ENCODE results near the gene FABP6.

Gene FABP6

DNA sequence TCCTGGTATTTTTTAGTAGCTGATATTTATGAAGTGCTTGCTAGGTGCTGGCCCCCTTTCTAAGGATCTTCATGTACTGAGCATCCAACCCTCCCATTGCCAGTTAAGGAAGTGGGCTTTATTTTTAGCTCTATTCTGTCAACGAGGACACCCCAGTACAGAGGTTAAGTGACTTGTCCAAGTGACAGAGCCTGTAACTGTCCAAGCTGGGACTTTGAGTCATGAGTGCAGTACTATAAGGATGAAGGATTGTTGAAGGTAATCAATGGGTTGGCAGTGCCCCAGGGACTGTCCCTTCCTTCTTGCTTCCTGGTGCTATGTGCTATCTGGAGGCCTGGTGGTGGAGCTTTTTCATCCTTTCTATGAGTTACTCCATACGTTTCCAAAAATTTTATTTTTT, 18.0 kb upstream of the FABP6 start (continued):
- TF ChIP-seq, protein P1, sequence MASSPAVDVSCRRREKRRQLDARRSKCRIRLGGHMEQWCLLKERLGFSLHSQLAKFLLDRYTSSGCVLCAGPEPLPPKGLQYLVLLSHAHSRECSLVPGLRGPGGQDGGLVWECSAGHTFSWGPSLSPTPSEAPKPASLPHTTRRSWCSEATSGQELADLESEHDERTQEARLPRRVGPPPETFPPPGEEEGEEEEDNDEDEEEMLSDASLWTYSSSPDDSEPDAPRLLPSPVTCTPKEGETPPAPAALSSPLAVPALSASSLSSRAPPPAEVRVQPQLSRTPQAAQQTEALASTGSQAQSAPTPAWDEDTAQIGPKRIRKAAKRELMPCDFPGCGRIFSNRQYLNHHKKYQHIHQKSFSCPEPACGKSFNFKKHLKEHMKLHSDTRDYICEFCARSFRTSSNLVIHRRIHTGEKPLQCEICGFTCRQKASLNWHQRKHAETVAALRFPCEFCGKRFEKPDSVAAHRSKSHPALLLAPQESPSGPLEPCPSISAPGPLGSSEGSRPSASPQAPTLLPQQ (tag by site-specific recombination; IDR thresholded peaks at IDR 0.05), result no peak
- TF ChIP-seq ZNF211 (tag by site-specific recombination; IDR thresholded peaks at IDR 0.05; ENCODE audit: low read depth), result no peak

DNA sequence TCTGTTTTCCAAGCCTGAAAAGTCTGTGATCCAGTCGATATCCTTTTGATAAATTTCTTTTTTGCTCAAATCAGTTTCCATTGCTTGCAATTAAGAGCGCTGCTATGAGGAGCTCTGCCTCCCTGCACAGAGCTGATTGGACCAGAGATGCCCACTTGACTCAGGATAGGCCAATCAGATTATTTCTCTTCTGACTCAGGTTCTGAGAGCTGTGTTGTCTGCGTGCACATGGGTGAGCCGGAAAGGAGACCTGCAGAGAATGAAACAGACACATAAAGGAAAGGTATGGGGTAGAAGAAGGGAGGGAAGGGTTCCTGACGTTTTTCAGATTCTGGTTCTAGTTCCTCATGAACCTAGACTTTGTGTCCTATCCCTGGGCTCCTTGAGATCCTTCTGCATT, 15.8 kb upstream of the FABP6 start:
- no peak for TF ChIP-seq ZNF785 (tag by site-specific recombination; IDR thresholded peaks at IDR 0.05)
- TF ChIP-seq SETDB1 (IDR thresholded peaks at IDR 0.05; ENCODE audit: insufficient read length, low read length), result no peak
- TF ChIP-seq ZNF48 (tag by site-specific recombination; IDR thresholded peaks at IDR 0.05), result no peak
- no peak for TF ChIP-seq ZNF133 (tag by site-specific recombination; IDR thresholded peaks at IDR 0.05)
- TF ChIP-seq, protein P2, sequence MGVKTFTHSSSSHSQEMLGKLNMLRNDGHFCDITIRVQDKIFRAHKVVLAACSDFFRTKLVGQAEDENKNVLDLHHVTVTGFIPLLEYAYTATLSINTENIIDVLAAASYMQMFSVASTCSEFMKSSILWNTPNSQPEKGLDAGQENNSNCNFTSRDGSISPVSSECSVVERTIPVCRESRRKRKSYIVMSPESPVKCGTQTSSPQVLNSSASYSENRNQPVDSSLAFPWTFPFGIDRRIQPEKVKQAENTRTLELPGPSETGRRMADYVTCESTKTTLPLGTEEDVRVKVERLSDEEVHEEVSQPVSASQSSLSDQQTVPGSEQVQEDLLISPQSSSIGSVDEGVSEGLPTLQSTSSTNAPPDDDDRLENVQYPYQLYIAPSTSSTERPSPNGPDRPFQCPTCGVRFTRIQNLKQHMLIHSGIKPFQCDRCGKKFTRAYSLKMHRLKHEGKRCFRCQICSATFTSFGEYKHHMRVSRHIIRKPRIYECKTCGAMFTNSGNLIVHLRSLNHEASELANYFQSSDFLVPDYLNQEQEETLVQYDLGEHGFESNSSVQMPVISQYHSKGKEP (tag by site-specific recombination; IDR thresholded peaks at IDR 0.05), result no peak
- no peak for TF ChIP-seq ZNF777 (tag by site-specific recombination; IDR thresholded peaks at IDR 0.05; ENCODE audit: borderline replicate concordance)
- TF ChIP-seq HOXC10 (CRISPR knock-in tag; IDR thresholded peaks at IDR 0.05), result no peak
- no peaks in the 10 kb centered on the region for H3K9me3 ChIP-seq (ENCODE audit: control insufficient read depth, insufficient read depth, low read depth, low read length)
- H3K4me1 ChIP-seq (ENCODE audit: control insufficient read depth, insufficient read depth, low read length), result no peaks in the 10 kb centered on the region
- H3K27ac ChIP-seq (ENCODE audit: extremely low read depth, low read depth, low read length), result no peak overlapping the region
- ChIA-PET POLR2A (no interaction called here), CTCF (no interaction called here)
- no peaks in the 10 kb centered on the region for H3K36me3 ChIP-seq (ENCODE audit: control insufficient read depth in 2 of 2, insufficient read depth in 1 of 2, low read length in 2 of 2)
- H3K4me3 ChIP-seq (ENCODE audit: low read depth, low read length), result no peak overlapping the region

DNA sequence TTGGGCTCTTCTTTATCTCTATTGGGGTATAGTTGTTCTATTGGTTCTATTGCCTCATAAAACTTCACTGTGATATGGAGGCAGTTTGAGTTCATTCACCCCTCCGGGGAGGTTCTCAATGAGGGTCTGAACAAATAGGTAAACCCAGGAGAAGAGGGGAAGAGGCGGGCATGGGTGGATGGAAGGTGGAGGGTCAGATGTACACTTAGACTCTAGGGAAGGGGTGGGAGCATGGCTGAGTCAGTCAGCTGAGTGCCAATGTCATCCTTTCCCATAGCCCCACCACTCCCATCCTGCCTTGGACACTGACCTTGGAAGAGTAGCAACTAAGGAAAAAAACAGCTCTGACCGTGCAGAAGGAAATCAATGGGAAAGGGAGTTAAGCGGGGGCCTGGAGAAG, 9.9 kb upstream of the FABP6 start:
- Histone ChIP-seq H3K4me3 (ENCODE audit: low read depth, low read length) (no peak overlapping the region), H3K9me3 (ENCODE audit: control insufficient read depth, insufficient read depth, low read depth, low read length) (no peaks in the 10 kb centered on the region), H3K4me1 (ENCODE audit: control insufficient read depth, insufficient read depth, low read length) (no peaks in the 10 kb centered on the region), H3K36me3 (ENCODE audit: control insufficient read depth in 2 of 2, insufficient read depth in 1 of 2, low read length in 2 of 2) (no peaks in the 10 kb centered on the region), H3K27ac (ENCODE audit: extremely low read depth, low read depth, low read length) (no peak overlapping the region)
- ChIA-PET CTCF (no interaction called here), POLR2A (no interaction called here)
- no peak for TF ChIP-seq ZNF335 (tag by site-specific recombination; conservative IDR thresholded peaks at IDR 0.05)
- TF ChIP-seq ZNF416 (tag by site-specific recombination; IDR thresholded peaks at IDR 0.05), result no peak
- TF ChIP-seq TRIM28 (IDR thresholded peaks at IDR 0.05; ENCODE audit: borderline replicate concordance, low read length), result no peak
- no peak for TF ChIP-seq ZNF48 (tag by site-specific recombination; IDR thresholded peaks at IDR 0.05)
- TF ChIP-seq, protein P3, sequence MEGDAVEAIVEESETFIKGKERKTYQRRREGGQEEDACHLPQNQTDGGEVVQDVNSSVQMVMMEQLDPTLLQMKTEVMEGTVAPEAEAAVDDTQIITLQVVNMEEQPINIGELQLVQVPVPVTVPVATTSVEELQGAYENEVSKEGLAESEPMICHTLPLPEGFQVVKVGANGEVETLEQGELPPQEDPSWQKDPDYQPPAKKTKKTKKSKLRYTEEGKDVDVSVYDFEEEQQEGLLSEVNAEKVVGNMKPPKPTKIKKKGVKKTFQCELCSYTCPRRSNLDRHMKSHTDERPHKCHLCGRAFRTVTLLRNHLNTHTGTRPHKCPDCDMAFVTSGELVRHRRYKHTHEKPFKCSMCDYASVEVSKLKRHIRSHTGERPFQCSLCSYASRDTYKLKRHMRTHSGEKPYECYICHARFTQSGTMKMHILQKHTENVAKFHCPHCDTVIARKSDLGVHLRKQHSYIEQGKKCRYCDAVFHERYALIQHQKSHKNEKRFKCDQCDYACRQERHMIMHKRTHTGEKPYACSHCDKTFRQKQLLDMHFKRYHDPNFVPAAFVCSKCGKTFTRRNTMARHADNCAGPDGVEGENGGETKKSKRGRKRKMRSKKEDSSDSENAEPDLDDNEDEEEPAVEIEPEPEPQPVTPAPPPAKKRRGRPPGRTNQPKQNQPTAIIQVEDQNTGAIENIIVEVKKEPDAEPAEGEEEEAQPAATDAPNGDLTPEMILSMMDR (tag by site-specific recombination; IDR thresholded peaks at IDR 0.05), result no peak
- TF ChIP-seq, protein P4, sequence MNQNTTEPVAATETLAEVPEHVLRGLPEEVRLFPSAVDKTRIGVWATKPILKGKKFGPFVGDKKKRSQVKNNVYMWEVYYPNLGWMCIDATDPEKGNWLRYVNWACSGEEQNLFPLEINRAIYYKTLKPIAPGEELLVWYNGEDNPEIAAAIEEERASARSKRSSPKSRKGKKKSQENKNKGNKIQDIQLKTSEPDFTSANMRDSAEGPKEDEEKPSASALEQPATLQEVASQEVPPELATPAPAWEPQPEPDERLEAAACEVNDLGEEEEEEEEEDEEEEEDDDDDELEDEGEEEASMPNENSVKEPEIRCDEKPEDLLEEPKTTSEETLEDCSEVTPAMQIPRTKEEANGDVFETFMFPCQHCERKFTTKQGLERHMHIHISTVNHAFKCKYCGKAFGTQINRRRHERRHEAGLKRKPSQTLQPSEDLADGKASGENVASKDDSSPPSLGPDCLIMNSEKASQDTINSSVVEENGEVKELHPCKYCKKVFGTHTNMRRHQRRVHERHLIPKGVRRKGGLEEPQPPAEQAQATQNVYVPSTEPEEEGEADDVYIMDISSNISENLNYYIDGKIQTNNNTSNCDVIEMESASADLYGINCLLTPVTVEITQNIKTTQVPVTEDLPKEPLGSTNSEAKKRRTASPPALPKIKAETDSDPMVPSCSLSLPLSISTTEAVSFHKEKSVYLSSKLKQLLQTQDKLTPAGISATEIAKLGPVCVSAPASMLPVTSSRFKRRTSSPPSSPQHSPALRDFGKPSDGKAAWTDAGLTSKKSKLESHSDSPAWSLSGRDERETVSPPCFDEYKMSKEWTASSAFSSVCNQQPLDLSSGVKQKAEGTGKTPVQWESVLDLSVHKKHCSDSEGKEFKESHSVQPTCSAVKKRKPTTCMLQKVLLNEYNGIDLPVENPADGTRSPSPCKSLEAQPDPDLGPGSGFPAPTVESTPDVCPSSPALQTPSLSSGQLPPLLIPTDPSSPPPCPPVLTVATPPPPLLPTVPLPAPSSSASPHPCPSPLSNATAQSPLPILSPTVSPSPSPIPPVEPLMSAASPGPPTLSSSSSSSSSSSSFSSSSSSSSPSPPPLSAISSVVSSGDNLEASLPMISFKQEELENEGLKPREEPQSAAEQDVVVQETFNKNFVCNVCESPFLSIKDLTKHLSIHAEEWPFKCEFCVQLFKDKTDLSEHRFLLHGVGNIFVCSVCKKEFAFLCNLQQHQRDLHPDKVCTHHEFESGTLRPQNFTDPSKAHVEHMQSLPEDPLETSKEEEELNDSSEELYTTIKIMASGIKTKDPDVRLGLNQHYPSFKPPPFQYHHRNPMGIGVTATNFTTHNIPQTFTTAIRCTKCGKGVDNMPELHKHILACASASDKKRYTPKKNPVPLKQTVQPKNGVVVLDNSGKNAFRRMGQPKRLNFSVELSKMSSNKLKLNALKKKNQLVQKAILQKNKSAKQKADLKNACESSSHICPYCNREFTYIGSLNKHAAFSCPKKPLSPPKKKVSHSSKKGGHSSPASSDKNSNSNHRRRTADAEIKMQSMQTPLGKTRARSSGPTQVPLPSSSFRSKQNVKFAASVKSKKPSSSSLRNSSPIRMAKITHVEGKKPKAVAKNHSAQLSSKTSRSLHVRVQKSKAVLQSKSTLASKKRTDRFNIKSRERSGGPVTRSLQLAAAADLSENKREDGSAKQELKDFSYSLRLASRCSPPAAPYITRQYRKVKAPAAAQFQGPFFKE (tag by site-specific recombination; IDR thresholded peaks at IDR 0.05; ENCODE audit: borderline replicate concordance), result no peak
- TF ChIP-seq ZNF223 (tag by site-specific recombination; IDR thresholded peaks at IDR 0.05), result no peak
- TF ChIP-seq ZSCAN23 (tag by site-specific recombination; IDR thresholded peaks at IDR 0.05), result no peak
- no peak for TF ChIP-seq ZNF341 (tag by site-specific recombination; IDR thresholded peaks at IDR 0.05; ENCODE audit: low read depth)
- TF ChIP-seq ZFP3 (tag by site-specific recombination; IDR thresholded peaks at IDR 0.05; ENCODE audit: low read depth), result no peak
- TF ChIP-seq, protein P5, sequence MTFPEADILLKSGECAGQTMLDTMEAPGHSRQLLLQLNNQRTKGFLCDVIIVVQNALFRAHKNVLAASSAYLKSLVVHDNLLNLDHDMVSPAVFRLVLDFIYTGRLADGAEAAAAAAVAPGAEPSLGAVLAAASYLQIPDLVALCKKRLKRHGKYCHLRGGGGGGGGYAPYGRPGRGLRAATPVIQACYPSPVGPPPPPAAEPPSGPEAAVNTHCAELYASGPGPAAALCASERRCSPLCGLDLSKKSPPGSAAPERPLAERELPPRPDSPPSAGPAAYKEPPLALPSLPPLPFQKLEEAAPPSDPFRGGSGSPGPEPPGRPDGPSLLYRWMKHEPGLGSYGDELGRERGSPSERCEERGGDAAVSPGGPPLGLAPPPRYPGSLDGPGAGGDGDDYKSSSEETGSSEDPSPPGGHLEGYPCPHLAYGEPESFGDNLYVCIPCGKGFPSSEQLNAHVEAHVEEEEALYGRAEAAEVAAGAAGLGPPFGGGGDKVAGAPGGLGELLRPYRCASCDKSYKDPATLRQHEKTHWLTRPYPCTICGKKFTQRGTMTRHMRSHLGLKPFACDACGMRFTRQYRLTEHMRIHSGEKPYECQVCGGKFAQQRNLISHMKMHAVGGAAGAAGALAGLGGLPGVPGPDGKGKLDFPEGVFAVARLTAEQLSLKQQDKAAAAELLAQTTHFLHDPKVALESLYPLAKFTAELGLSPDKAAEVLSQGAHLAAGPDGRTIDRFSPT (tag by site-specific recombination; IDR thresholded peaks at IDR 0.05), result no peak
- TF ChIP-seq ZBTB20 (tag by site-specific recombination; IDR thresholded peaks at IDR 0.05), result no peak
- TF ChIP-seq HOXD13 (CRISPR knock-in tag; IDR thresholded peaks at IDR 0.05; ENCODE audit: borderline replicate concordance), result no peak
- TF ChIP-seq ZSCAN16 (tag by site-specific recombination; IDR thresholded peaks at IDR 0.05), result no peak
